OCI-LY7 (cell line): ENCODE measurements around the gene PLD1. TPM values are rescaled to one million over a fixed set of nuclear protein-coding genes. Genes with fewer than 3 reads are reported as not detected.

Experiments used
- BruUV-seq: library from RNA; stranded (reverse); fragments of 400-500 nt; replicated peaks from 2 replicates; lab custom pipeline; 2021; lab: Mats Ljungman, UMichigan
- CTCF ChIA-PET: fragments of 300-600 bp; sonication (Branson Sonifier 250); formaldehyde crosslinking; loops from one replicate; lab custom pipeline; 2022; ENCODE audit warnings: antibody characterized with exemption; ENCODE audit not compliant: unreplicated experiment; lab: Charles Lee
- POLR2A ChIA-PET: fragments of 300-600 bp; sonication (Branson Sonifier 250); formaldehyde crosslinking; loops from one replicate; lab custom pipeline; 2022; ENCODE audit warnings: antibody characterized with exemption; lab: Charles Lee
- DNase-seq: peaks from one replicate; pipeline ENCODE4 v3.0.0-alpha.2; 2015; ENCODE audit warnings: low spot score
- H2AFZ ChIP-seq: fragments of 200-600 bp; sonication (generic), shearing (Covaris generic); 2 replicates; pipeline ENCODE4 v1.6.1; 2014; ENCODE audit warnings: mild to moderate bottlenecking, antibody characterized with exemption, low read length, moderate library complexity
- H3K27ac ChIP-seq: fragments of 200-600 bp; sonication (generic); 2 replicates; pipeline ENCODE4 v1.5.1; 2014; ENCODE audit warnings: mixed run types, low read depth, mild to moderate bottlenecking, moderate library complexity, low read length, inconsistent platforms; ENCODE audit not compliant: poor library complexity, severe bottlenecking
- H3K36me3 ChIP-seq: fragments of 200-600 bp; sonication (generic); 2 replicates; pipeline ENCODE4 v1.6.1; 2014; ENCODE audit warnings: mild to moderate bottlenecking, antibody characterized with exemption, low read length, moderate library complexity, mixed read lengths; ENCODE audit not compliant: insufficient read depth
- H3K4me1 ChIP-seq: fragments of 200-600 bp; sonication (generic); 2 replicates; pipeline ENCODE4 v1.5.1; 2014; ENCODE audit warnings: mild to moderate bottlenecking, low read length; ENCODE audit not compliant: insufficient read depth, poor library complexity, severe bottlenecking
- H3K4me2 ChIP-seq: fragments of 200-600 bp; sonication (generic); 2 replicates; pipeline ENCODE4 v1.6.1; 2014; ENCODE audit warnings: mild to moderate bottlenecking, low read length
- H3K4me3 ChIP-seq: fragments of 200-600 bp; sonication (generic); 2 replicates; pipeline ENCODE4 v1.5.1; 2014; ENCODE audit warnings: mild to moderate bottlenecking, low read depth, low read length; ENCODE audit not compliant: poor library complexity, severe bottlenecking
- H3K79me2 ChIP-seq: fragments of 200-600 bp; sonication (generic); 2 replicates; pipeline ENCODE4 v1.6.1; 2016; ENCODE audit warnings: low read depth, mild to moderate bottlenecking, low read length, moderate library complexity, mixed read lengths; ENCODE audit not compliant: insufficient read depth
- H3K9me2 ChIP-seq: fragments of 200-600 bp; sonication (generic); 2 replicates; pipeline ENCODE4 v1.6.1; 2016; ENCODE audit warnings: mild to moderate bottlenecking, low read length, mixed read lengths; ENCODE audit not compliant: insufficient read depth
- H3K9me3 ChIP-seq: fragments of 200-600 bp; sonication (generic); 2 replicates; pipeline ENCODE4 v1.6.1; 2014; ENCODE audit warnings: mild to moderate bottlenecking, mixed run types, low read length, mixed read lengths
- H4K20me1 ChIP-seq: fragments of 200-600 bp; sonication (generic); 2 replicates; pipeline ENCODE4 v1.6.1; 2014; ENCODE audit warnings: mild to moderate bottlenecking, antibody characterized with exemption, low read length, moderate library complexity, mixed read lengths; ENCODE audit not compliant: insufficient read depth
- EZH2phosphoT487 ChIP-seq: fragments of 200-600 bp; sonication (generic); IDR thresholded peaks from 2 replicates; pipeline ENCODE4 v1.6.1; 2018; ENCODE audit warnings: low read depth, borderline replicate concordance, mild to moderate bottlenecking, mixed run types, antibody characterized with exemption, low read length, moderate library complexity, mixed read lengths
- intact Hi-C: fragments of 100-400 bp; cut with micrococcal nuclease; formaldehyde crosslinking; loops from one replicate; pipeline ENCODE4 v1.10.0; 2022; ENCODE audit not compliant: unreplicated experiment
- total RNA-seq, 2 experiments: library from RNA; depleted of rRNA in 1 of 2; stranded (reverse); fragments of >200 nt in 1 of 2; shearing (Covaris generic) in 1 of 2; gene quantifications; 2 replicates each; pipeline ENCODE4 v1.2.3, GENCODE V29; 2014 to 2022
- TF ChIP-seq, protein P1 (sequence below): fragments of 200-600 bp; sonication (generic); conservative IDR thresholded peaks from 2 replicates; pipeline ENCODE4 v1.5.1; 2014; ENCODE audit warnings: mild to moderate bottlenecking, antibody characterized with exemption, low read length, moderate library complexity, mixed read lengths

PLD1 gene
- total RNA-seq, 2 experiments from 2014 or later: not detected

DNA sequence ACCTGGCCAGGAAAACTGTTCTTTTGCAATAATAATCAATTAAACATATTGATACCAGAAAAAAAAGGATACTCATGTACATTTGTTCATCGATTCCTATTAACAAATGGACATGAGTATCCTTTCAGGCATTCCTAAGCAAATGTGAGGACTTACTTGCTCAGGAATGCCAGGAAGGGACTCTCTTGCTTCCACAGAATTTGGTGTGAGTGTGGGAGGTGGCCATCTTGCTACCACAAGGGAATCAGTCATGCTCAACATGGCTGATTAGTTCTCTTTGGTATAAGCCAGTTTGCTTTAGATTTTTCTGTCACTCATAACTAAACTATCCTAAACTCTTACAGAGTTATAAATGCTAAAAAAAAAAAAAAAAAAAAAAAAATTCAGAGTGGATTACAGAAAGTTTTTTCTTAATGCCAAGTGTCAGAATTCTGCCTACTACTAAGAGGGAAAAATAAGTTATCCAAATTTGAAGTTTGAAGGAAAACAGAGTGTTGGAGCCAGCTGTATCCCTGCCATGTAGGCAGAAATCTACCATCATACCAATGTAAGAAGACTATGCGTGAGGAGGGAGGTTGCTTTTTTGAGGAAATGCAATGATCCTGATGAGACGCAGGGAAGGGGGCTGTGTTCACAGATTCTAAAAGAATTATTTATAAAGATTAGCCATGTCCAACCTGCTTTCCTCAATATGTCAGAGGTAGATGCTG lies 98.7 kb downstream of the PLD1 start:
- no peaks in the 10 kb centered on the region for H3K4me1 ChIP-seq
- TF ChIP-seq EZH2phosphoT487: no peak
- TF ChIP-seq, protein P1, sequence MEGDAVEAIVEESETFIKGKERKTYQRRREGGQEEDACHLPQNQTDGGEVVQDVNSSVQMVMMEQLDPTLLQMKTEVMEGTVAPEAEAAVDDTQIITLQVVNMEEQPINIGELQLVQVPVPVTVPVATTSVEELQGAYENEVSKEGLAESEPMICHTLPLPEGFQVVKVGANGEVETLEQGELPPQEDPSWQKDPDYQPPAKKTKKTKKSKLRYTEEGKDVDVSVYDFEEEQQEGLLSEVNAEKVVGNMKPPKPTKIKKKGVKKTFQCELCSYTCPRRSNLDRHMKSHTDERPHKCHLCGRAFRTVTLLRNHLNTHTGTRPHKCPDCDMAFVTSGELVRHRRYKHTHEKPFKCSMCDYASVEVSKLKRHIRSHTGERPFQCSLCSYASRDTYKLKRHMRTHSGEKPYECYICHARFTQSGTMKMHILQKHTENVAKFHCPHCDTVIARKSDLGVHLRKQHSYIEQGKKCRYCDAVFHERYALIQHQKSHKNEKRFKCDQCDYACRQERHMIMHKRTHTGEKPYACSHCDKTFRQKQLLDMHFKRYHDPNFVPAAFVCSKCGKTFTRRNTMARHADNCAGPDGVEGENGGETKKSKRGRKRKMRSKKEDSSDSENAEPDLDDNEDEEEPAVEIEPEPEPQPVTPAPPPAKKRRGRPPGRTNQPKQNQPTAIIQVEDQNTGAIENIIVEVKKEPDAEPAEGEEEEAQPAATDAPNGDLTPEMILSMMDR: no peak
- no peaks in the 10 kb centered on the region for H4K20me1 ChIP-seq
- H3K36me3 ChIP-seq: no peaks in the 10 kb centered on the region
- no peak overlapping the region for H3K4me2 ChIP-seq
- intact Hi-C loops: no loop called here
- ChIA-PET CTCF (no interaction called here), POLR2A (no interaction called here)
- no peak for DNase-seq
- no peaks in the 10 kb centered on the region for H3K9me2 ChIP-seq
- H3K79me2 ChIP-seq: no peaks in the 10 kb centered on the region
- BruUV-seq: no TSS peak
- no peak overlapping the region for H2AFZ ChIP-seq
- H3K9me3 ChIP-seq: no peaks in the 10 kb centered on the region
- no peak overlapping the region for H3K4me3 ChIP-seq
- no peak overlapping the region for H3K27ac ChIP-seq

DNA sequence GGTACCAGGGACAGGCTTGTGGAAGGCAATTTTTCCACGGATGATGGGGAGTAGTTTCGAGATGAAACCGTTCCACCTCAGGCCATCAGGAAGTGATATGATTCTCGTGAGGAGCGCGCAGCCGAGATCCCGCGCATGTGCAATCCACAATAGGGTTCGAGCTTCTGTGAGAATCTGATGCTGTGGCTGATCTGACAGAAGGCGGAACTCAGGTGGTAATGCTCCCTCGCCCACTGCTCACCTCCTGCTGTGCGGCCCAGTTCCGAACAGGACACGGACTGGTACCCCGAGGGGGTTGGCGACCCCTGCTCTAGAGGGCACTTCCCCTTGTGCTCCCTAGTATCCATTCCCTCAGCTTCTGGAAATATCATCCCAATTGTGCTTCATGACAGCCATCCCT lies 99.9 kb downstream of the PLD1 start:
- H3K9me2 ChIP-seq: no peaks in the 10 kb centered on the region
- DNase-seq: no peak
- POLR2A ChIA-PET: no interaction called here
- H3K36me3 ChIP-seq: no peaks in the 10 kb centered on the region
- CTCF ChIA-PET: no interaction called here
- no peaks in the 10 kb centered on the region for H4K20me1 ChIP-seq
- H3K27ac ChIP-seq: no peak overlapping the region
- no peaks in the 10 kb centered on the region for H3K4me1 ChIP-seq
- H3K9me3 ChIP-seq: no peaks in the 10 kb centered on the region
- H3K4me2 ChIP-seq: no peak overlapping the region
- TF ChIP-seq EZH2phosphoT487: no peak
- TF ChIP-seq, protein P1: no peak
- H3K4me3 ChIP-seq: no peak overlapping the region
- H3K79me2 ChIP-seq: no peaks in the 10 kb centered on the region
- H2AFZ ChIP-seq: no peak overlapping the region
- no TSS peak for BruUV-seq
- intact Hi-C loops: no loop called here

DNA sequence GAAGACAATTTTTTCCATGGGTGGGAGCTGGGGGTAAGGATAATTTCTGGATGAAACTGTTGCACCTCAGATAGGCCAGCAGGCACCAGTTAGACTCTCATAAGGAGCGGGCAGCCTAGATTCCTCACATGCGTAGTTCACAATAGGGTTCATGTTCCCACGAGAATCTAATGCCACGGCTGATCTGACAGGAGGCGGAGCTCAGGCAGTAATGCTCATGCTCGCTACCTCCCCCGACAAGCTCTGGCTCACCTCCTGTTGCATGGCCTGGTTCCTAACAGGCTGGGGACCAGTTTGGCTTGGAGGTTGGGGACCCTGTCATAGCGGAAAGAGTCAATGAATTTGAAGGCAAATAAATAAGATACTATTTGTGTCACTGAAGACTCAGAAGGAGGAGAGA lies 105.5 kb downstream of the PLD1 start:
- intact Hi-C loops: loop anchor here (1.0 to 5.0 kb wide), 3 partner anchors 68 to 772 kb away; no protein-coding TSS in a partner anchor
- no peak overlapping the region for H3K4me3 ChIP-seq
- BruUV-seq: no TSS peak
- TF ChIP-seq EZH2phosphoT487: no peak
- TF ChIP-seq, protein P1: no peak
- no peaks in the 10 kb centered on the region for H3K36me3 ChIP-seq
- no peaks in the 10 kb centered on the region for H4K20me1 ChIP-seq
- H3K4me2 ChIP-seq: no peak overlapping the region
- no peaks in the 10 kb centered on the region for H3K79me2 ChIP-seq
- ChIA-PET POLR2A (no interaction called here), CTCF (no interaction called here)
- no peak overlapping the region for H2AFZ ChIP-seq
- H3K9me2 ChIP-seq: no peaks in the 10 kb centered on the region
- no peaks in the 10 kb centered on the region for H3K4me1 ChIP-seq
- DNase-seq: no peak
- H3K9me3 ChIP-seq: no peaks in the 10 kb centered on the region
- H3K27ac ChIP-seq: no peak overlapping the region
